Central memory CD8-positive, alpha-beta T cell (primary cell): Measurements from ENCODE around the gene FARS2.

Source experiments
- ATAC-seq: fragments of 150-1000 bp; cut with Tn5 transposase; replicated peaks from 2 replicates; pipeline ENCODE4 v1.10.0; 2022; ENCODE audit warnings: mild to moderate bottlenecking, moderate FRiP score, moderate number of reproducible peaks; ENCODE audit not compliant: poor library complexity, severe bottlenecking; ENCODE audit errors: extremely low read depth
- DNase-seq, 2 donors: peaks; one replicate each; pipeline ENCODE4 v3.0.0; 2021; ENCODE audit warnings: low spot score in 2 of 2
- H3K27ac Mint-ChIP-seq: one replicate; pipeline ENCODE4 v1.8.0; 2022; ENCODE audit warnings: low read depth, mild to moderate bottlenecking, moderate library complexity, mixed read lengths
- H3K27me3 Mint-ChIP-seq: one replicate; pipeline ENCODE4 v1.8.0; 2022; ENCODE audit warnings: mixed read lengths
- H3K36me3 Mint-ChIP-seq: one replicate; pipeline ENCODE4 v1.8.0; 2022; ENCODE audit warnings: mild to moderate bottlenecking, moderate library complexity, mixed read lengths; ENCODE audit not compliant: insufficient read depth
- H3K4me1 Mint-ChIP-seq: one replicate; pipeline ENCODE4 v1.8.0; 2022; ENCODE audit warnings: mixed read lengths
- H3K4me3 Mint-ChIP-seq: one replicate; pipeline ENCODE4 v1.8.0; 2022; ENCODE audit warnings: mild to moderate bottlenecking, moderate library complexity, mixed read lengths
- H3K9me3 Mint-ChIP-seq: one replicate; pipeline ENCODE4 v1.8.0; 2022; ENCODE audit warnings: mixed read lengths

FARS2 gene

GRCh38 chr6:5257400-5257799 lies 3.9 kb upstream of the FARS2 start:
- Mint-ChIP-seq H3K9me3 (no peaks in the 10 kb centered on the region), H3K27ac (no peak overlapping the region), H3K27me3 (no peaks in the 10 kb centered on the region), H3K4me1 (peaks cover 26% of the 10 kb centered on the region), H3K4me3 (no peak overlapping the region), H3K36me3 (peaks cover 12% of the 10 kb centered on the region)
- ATAC-seq (no peak), DNase-seq (no peak)

- no peak for ATAC-seq
- no peak for DNase-seq
- Mint-ChIP-seq H3K27me3 (no peaks in the 10 kb centered on the region), H3K27ac (peak overlapping the region; percentile 100), H3K9me3 (no peaks in the 10 kb centered on the region), H3K4me3 (peak overlapping the region; percentile 98), H3K4me1 (peaks cover 26% of the 10 kb centered on the region), H3K36me3 (peaks cover 12% of the 10 kb centered on the region)
Observed at GRCh38 chr6:5259428-5259827, 1.9 kb upstream of the FARS2 start.

GRCh38 chr6:5260111-5260620 lies 1.1 kb upstream of the FARS2 start:
- H3K4me3 Mint-ChIP-seq: peak overlapping the region; percentile 98
- H3K36me3 Mint-ChIP-seq: peaks cover 12% of the 10 kb centered on the region
- ATAC-seq (peak; percentile 72), DNase-seq (peak; percentile 61 to 71)
- no peaks in the 10 kb centered on the region for H3K9me3 Mint-ChIP-seq
- peak overlapping the region; percentile 100 for H3K27ac Mint-ChIP-seq
- H3K4me1 Mint-ChIP-seq: peaks cover 26% of the 10 kb centered on the region
- H3K27me3 Mint-ChIP-seq: no peaks in the 10 kb centered on the region

- no peaks in the 10 kb centered on the region for H3K27me3 Mint-ChIP-seq
- ATAC-seq (no peak), DNase-seq (no peak)
- H3K36me3 Mint-ChIP-seq: peaks cover 12% of the 10 kb centered on the region
- peak overlapping the region; percentile 100 for H3K27ac Mint-ChIP-seq
- peak overlapping the region; percentile 98 for H3K4me3 Mint-ChIP-seq
- H3K9me3 Mint-ChIP-seq: no peaks in the 10 kb centered on the region
- peaks cover 34% of the 10 kb centered on the region for H3K4me1 Mint-ChIP-seq
Observed at GRCh38 chr6:5261545-5262109, 314 bp downstream of the FARS2 start.

- peaks cover 8% of the 10 kb centered on the region for H3K36me3 Mint-ChIP-seq
- peaks cover 20% of the 10 kb centered on the region for H3K4me1 Mint-ChIP-seq
- H3K4me3 Mint-ChIP-seq: no peak overlapping the region
- H3K9me3 Mint-ChIP-seq: no peaks in the 10 kb centered on the region
- no peak overlapping the region for H3K27ac Mint-ChIP-seq
- H3K27me3 Mint-ChIP-seq: no peaks in the 10 kb centered on the region
- no peak for DNase-seq
- ATAC-seq: no peak
Observed at GRCh38 chr6:5266423-5266822, 5.1 kb downstream of the FARS2 start.

- DNase-seq (no peak), ATAC-seq (no peak)
- H3K27ac Mint-ChIP-seq: no peak overlapping the region
- H3K9me3 Mint-ChIP-seq: no peaks in the 10 kb centered on the region
- no peaks in the 10 kb centered on the region for H3K27me3 Mint-ChIP-seq
- peaks cover 8% of the 10 kb centered on the region for H3K36me3 Mint-ChIP-seq
- H3K4me1 Mint-ChIP-seq: peaks cover 23% of the 10 kb centered on the region
- H3K4me3 Mint-ChIP-seq: no peak overlapping the region
Observed at GRCh38 chr6:5270093-5270680, 8.9 kb downstream of the FARS2 start.

- DNase-seq: no peak
- Mint-ChIP-seq H3K36me3 (peaks cover 8% of the 10 kb centered on the region), H3K9me3 (no peaks in the 10 kb centered on the region), H3K27me3 (no peaks in the 10 kb centered on the region), H3K4me1 (peaks cover 15% of the 10 kb centered on the region), H3K4me3 (no peak overlapping the region), H3K27ac (no peak overlapping the region)
- no peak for ATAC-seq
Observed at GRCh38 chr6:5271926-5272325, 10.6 kb downstream of the FARS2 start.

GRCh38 chr6:5274231-5274630 lies 12.9 kb downstream of the FARS2 start:
- H3K27ac Mint-ChIP-seq: no peak overlapping the region
- peaks cover 27% of the 10 kb centered on the region for H3K4me1 Mint-ChIP-seq
- ATAC-seq: no peak

GRCh38 chr6:5275497-5275896 lies 14.2 kb downstream of the FARS2 start:
- H3K4me3 Mint-ChIP-seq: no peak overlapping the region
- no peaks in the 10 kb centered on the region for H3K9me3 Mint-ChIP-seq
- H3K4me1 Mint-ChIP-seq: peaks cover 32% of the 10 kb centered on the region
- ATAC-seq: no peak
- H3K27ac Mint-ChIP-seq: no peak overlapping the region
- no peaks in the 10 kb centered on the region for H3K27me3 Mint-ChIP-seq
- DNase-seq: no peak
- peaks cover 3% of the 10 kb centered on the region for H3K36me3 Mint-ChIP-seq

More at GRCh38 chr6:5274231-5274630, 12.9 kb downstream of the FARS2 start:
- no peak overlapping the region for H3K4me3 Mint-ChIP-seq
- no peaks in the 10 kb centered on the region for H3K27me3 Mint-ChIP-seq
- H3K36me3 Mint-ChIP-seq: peaks cover 3% of the 10 kb centered on the region
- no peak for DNase-seq
- H3K9me3 Mint-ChIP-seq: no peaks in the 10 kb centered on the region

- H3K4me3 Mint-ChIP-seq: no peak overlapping the region
- no peaks in the 10 kb centered on the region for H3K9me3 Mint-ChIP-seq
- ATAC-seq (no peak), DNase-seq (no peak)
- no peak overlapping the region for H3K27ac Mint-ChIP-seq
- peaks cover 3% of the 10 kb centered on the region for H3K36me3 Mint-ChIP-seq
- no peaks in the 10 kb centered on the region for H3K27me3 Mint-ChIP-seq
- peaks cover 28% of the 10 kb centered on the region for H3K4me1 Mint-ChIP-seq
Observed at GRCh38 chr6:5276581-5276980, 15.3 kb downstream of the FARS2 start.

- Mint-ChIP-seq H3K4me1 (peaks cover 35% of the 10 kb centered on the region), H3K4me3 (no peak overlapping the region), H3K9me3 (no peaks in the 10 kb centered on the region), H3K36me3 (peaks cover 3% of the 10 kb centered on the region), H3K27ac (no peak overlapping the region), H3K27me3 (no peaks in the 10 kb centered on the region)
- DNase-seq: no peak
- no peak for ATAC-seq
Observed at GRCh38 chr6:5277589-5277988, 16.3 kb downstream of the FARS2 start.

GRCh38 chr6:5278047-5278446 lies 16.7 kb downstream of the FARS2 start:
- H3K4me1 Mint-ChIP-seq: peaks cover 33% of the 10 kb centered on the region
- peaks cover 3% of the 10 kb centered on the region for H3K36me3 Mint-ChIP-seq
- ATAC-seq (no peak), DNase-seq (no peak)
- no peak overlapping the region for H3K4me3 Mint-ChIP-seq
- no peaks in the 10 kb centered on the region for H3K27me3 Mint-ChIP-seq
- no peak overlapping the region for H3K27ac Mint-ChIP-seq
- H3K9me3 Mint-ChIP-seq: no peaks in the 10 kb centered on the region

- Mint-ChIP-seq H3K36me3 (no peaks in the 10 kb centered on the region), H3K27me3 (no peaks in the 10 kb centered on the region), H3K4me3 (no peak overlapping the region), H3K9me3 (no peaks in the 10 kb centered on the region), H3K4me1 (peaks cover 27% of the 10 kb centered on the region), H3K27ac (peak overlapping the region; percentile 71)
- DNase-seq: no peak
- no peak for ATAC-seq
Observed at GRCh38 chr6:5278565-5279120, 17.3 kb downstream of the FARS2 start.
